Endothelial cell of umbilical vein (primary cell): ENCODE results near the gene UBE3B.

Experiments
- EZH2 ChIP-seq: IDR thresholded peaks from 2 replicates; pipeline ENCODE4 v1.6.1; 2012; ENCODE audit warnings: borderline replicate concordance, low read depth, mild to moderate bottlenecking, moderate library complexity, low read length, inconsistent platforms; ENCODE audit not compliant: severe bottlenecking
- GATA2 ChIP-seq: IDR thresholded peaks from 2 replicates; pipeline ENCODE4 v1.7.0; 2011; ENCODE audit warnings: low read depth, mild to moderate bottlenecking, moderate library complexity, mixed read lengths, low read length; ENCODE audit not compliant: insufficient read length, insufficient read depth
- JUN ChIP-seq: IDR thresholded peaks from 2 replicates; pipeline ENCODE4 v1.6.1; 2011; ENCODE audit warnings: borderline replicate concordance, low read depth; ENCODE audit not compliant: insufficient read length, insufficient read depth
- MAX ChIP-seq: IDR thresholded peaks from 2 replicates; pipeline ENCODE4 v1.6.1; 2011; ENCODE audit not compliant: insufficient read depth, insufficient read length
- MYC ChIP-seq: IDR thresholded peaks from one replicate; pipeline ENCODE4 v1.6.1; 2011; ENCODE audit warnings: mild to moderate bottlenecking, low read depth, low read length
- POLR2A ChIP-seq: IDR thresholded peaks from 2 replicates; pipeline ENCODE4 v1.6.1; 2012; ENCODE audit warnings: low read depth, mild to moderate bottlenecking, control low read depth, low read length
- POLR2AphosphoS5 ChIP-seq: IDR thresholded peaks from 2 replicates; pipeline ENCODE4 v1.6.1; 2012; ENCODE audit warnings: low read depth, mild to moderate bottlenecking, control low read depth, low read length, moderate library complexity; ENCODE audit not compliant: insufficient read depth
- TF ChIP-seq, protein P1 (sequence below), 2 donors: IDR thresholded peaks; 1 replicate in 1 of 2; 2 replicates in 1 of 2; pipeline ENCODE4 v1.5.1; 2011; ENCODE audit warnings: low read length in 2 of 2, mild to moderate bottlenecking in 2 of 2, moderate library complexity in 2 of 2, control low read depth in 1 of 2, inconsistent platforms in 1 of 2, low read depth in 1 of 2; ENCODE audit not compliant: insufficient read depth in 1 of 2; ENCODE audit errors: extremely low read depth in 1 of 2

- TF ChIP-seq, protein P1, sequence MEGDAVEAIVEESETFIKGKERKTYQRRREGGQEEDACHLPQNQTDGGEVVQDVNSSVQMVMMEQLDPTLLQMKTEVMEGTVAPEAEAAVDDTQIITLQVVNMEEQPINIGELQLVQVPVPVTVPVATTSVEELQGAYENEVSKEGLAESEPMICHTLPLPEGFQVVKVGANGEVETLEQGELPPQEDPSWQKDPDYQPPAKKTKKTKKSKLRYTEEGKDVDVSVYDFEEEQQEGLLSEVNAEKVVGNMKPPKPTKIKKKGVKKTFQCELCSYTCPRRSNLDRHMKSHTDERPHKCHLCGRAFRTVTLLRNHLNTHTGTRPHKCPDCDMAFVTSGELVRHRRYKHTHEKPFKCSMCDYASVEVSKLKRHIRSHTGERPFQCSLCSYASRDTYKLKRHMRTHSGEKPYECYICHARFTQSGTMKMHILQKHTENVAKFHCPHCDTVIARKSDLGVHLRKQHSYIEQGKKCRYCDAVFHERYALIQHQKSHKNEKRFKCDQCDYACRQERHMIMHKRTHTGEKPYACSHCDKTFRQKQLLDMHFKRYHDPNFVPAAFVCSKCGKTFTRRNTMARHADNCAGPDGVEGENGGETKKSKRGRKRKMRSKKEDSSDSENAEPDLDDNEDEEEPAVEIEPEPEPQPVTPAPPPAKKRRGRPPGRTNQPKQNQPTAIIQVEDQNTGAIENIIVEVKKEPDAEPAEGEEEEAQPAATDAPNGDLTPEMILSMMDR (IDR thresholded peaks at IDR 0.05; ENCODE audit: extremely low read depth in 1 of 2, insufficient read depth in 1 of 2, low read depth in 1 of 2, low read length in 2 of 2), result no peak
- no peak for TF ChIP-seq MYC
- no peak for TF ChIP-seq GATA2
- TF ChIP-seq MAX, result no peak
- no peak for TF ChIP-seq POLR2A
- no peak for TF ChIP-seq POLR2AphosphoS5
- TF ChIP-seq EZH2, result no peak
- TF ChIP-seq JUN, result no peak
These were observed 32.8 kb downstream of the UBE3B start for GRCh38 chr12:109510196-109510595.
